NCI-H1417 treated with DMSO at 0.1 percent for 48 hours (cell line): ENCODE measurements around the gene ADCK1.
"Not testable (repeated sequence)": the region's sequence is repeated elsewhere in the genome, so short reads cannot be mapped to it uniquely, and the experiment has no call there.

Source experiments
- DNase-seq: peaks from one replicate; lab custom pipeline; 2025; lab: John Stamatoyannopoulos, UW

The ADCK1 gene

GRCh38 chr14:77809011-77809410 is 9.1 kb downstream of the ADCK1 start:
- no peak for DNase-seq

- DNase-seq, result no peak
Measured at GRCh38 chr14:77812028-77812427, 12.1 kb downstream of the ADCK1 start.

- not testable (repeated sequence) for DNase-seq
Measured at GRCh38 chr14:77812682-77813081, 12.8 kb downstream of the ADCK1 start.

- DNase-seq, result no peak
Measured at GRCh38 chr14:77822307-77822706, 22.4 kb downstream of the ADCK1 start.

- DNase-seq, result no peak
Measured at GRCh38 chr14:77822741-77823140, 22.8 kb downstream of the ADCK1 start.

GRCh38 chr14:77823378-77823777 is 23.5 kb downstream of the ADCK1 start:
- no peak for DNase-seq

GRCh38 chr14:77825895-77826519 is 26.1 kb downstream of the ADCK1 start:
- no peak for DNase-seq

GRCh38 chr14:77830692-77831091 is 30.8 kb downstream of the ADCK1 start:
- DNase-seq, result no peak

GRCh38 chr14:77832297-77832696 is 32.4 kb downstream of the ADCK1 start:
- no peak for DNase-seq

GRCh38 chr14:77837926-77838325 is 38.0 kb downstream of the ADCK1 start:
- DNase-seq, result no peak

- DNase-seq, result no peak
Measured at GRCh38 chr14:77838831-77839511, 39.1 kb downstream of the ADCK1 start.

- DNase-seq, result no peak
Measured at GRCh38 chr14:77843195-77843594, 43.3 kb downstream of the ADCK1 start.

GRCh38 chr14:77843651-77844050 is 43.7 kb downstream of the ADCK1 start:
- DNase-seq, result no peak

- no peak for DNase-seq
Measured at GRCh38 chr14:77844802-77845201, 44.9 kb downstream of the ADCK1 start.

GRCh38 chr14:77848031-77848430 is 48.1 kb downstream of the ADCK1 start:
- DNase-seq, result no peak

- DNase-seq, result no peak
Measured at GRCh38 chr14:77849711-77850110, 49.8 kb downstream of the ADCK1 start.

- DNase-seq, result no peak
Measured at GRCh38 chr14:77853919-77854318, 54.0 kb downstream of the ADCK1 start.

GRCh38 chr14:77856941-77857340 is 57.0 kb downstream of the ADCK1 start:
- DNase-seq, result no peak

- DNase-seq, result no peak
Measured at GRCh38 chr14:77859934-77860570, 60.1 kb downstream of the ADCK1 start.

GRCh38 chr14:77861201-77861600 is 61.3 kb downstream of the ADCK1 start:
- DNase-seq, result no peak

- no peak for DNase-seq
Measured at GRCh38 chr14:77862154-77862786, 62.4 kb downstream of the ADCK1 start.

- DNase-seq, result no peak
Measured at GRCh38 chr14:77864085-77864484, 64.2 kb downstream of the ADCK1 start.

GRCh38 chr14:77864580-77864979 is 64.7 kb downstream of the ADCK1 start:
- no peak for DNase-seq
